Astrocyte of the cerebellum (primary cell): ENCODE results near the gene EMX2.

ENCODE experiments used
- DNase-seq: peaks from one replicate; pipeline ENCODE4 v3.0.0-alpha.2; 2011; ENCODE audit warnings: low read depth
- H3K4me3 ChIP-seq: 2 replicates; pipeline ENCODE4 v1.5.1; 2011; ENCODE audit warnings: mild to moderate bottlenecking, low read depth, low read length, moderate library complexity
- CTCF ChIP-seq: IDR thresholded peaks from 2 replicates; pipeline ENCODE4 v1.5.1; 2012; ENCODE audit warnings: low read length, low read depth, moderate library complexity, mild to moderate bottlenecking; ENCODE audit errors: missing control alignments
- in situ Hi-C: cut with HindIII; loops from 2 replicates; pipeline ENCODE4 v1.10.0; 2017; ENCODE audit warnings: low sequenced_read_pairs

The EMX2 gene

GRCh38 chr10:117535298-117536071 is 7.1 kb upstream of the EMX2 start:
- peak overlapping the region; percentile 10 for H3K4me3 ChIP-seq
- no peak for DNase-seq
- in situ Hi-C loops: no loop called here
- no peak for TF ChIP-seq CTCF

- H3K4me3 ChIP-seq: no peak overlapping the region
- in situ Hi-C loops: no loop called here
- no peak for DNase-seq
Observed at GRCh38 chr10:117536072-117536865, 6.3 kb upstream of the EMX2 start.

GRCh38 chr10:117536866-117537435 is 5.6 kb upstream of the EMX2 start:
- TF ChIP-seq CTCF: no peak
- DNase-seq: no peak
- in situ Hi-C loops: no loop called here
- H3K4me3 ChIP-seq: no peak overlapping the region

More at GRCh38 chr10:117536072-117536865, 6.3 kb upstream of the EMX2 start:
- TF ChIP-seq CTCF: no peak

GRCh38 chr10:117537436-117537903 is 5.1 kb upstream of the EMX2 start:
- H3K4me3 ChIP-seq: no peak overlapping the region
- TF ChIP-seq CTCF: peak; percentile 56
- no peak for DNase-seq
- in situ Hi-C loops: no loop called here

- no peak overlapping the region for H3K4me3 ChIP-seq
- no peak for TF ChIP-seq CTCF
- no peak for DNase-seq
- in situ Hi-C loops: no loop called here
Observed at GRCh38 chr10:117537904-117538524, 4.5 kb upstream of the EMX2 start.

- DNase-seq: no peak
- in situ Hi-C loops: no loop called here
- no peak for TF ChIP-seq CTCF
- no peak overlapping the region for H3K4me3 ChIP-seq
Observed at GRCh38 chr10:117539361-117539773, 3.2 kb upstream of the EMX2 start.
